Measurements from ENCODE around the gene PCMT1. TPM values are rescaled to one million over a fixed set of nuclear protein-coding genes. Genes with fewer than 3 reads are reported as not detected.
A peak's percentile ranks its signal among the peaks of the same experiment; 100 is the strongest.

The PCMT1 gene
- total and polyA plus RNA-seq, 2 experiments from 2014 or later = 137 to 189 TPM

DNA sequence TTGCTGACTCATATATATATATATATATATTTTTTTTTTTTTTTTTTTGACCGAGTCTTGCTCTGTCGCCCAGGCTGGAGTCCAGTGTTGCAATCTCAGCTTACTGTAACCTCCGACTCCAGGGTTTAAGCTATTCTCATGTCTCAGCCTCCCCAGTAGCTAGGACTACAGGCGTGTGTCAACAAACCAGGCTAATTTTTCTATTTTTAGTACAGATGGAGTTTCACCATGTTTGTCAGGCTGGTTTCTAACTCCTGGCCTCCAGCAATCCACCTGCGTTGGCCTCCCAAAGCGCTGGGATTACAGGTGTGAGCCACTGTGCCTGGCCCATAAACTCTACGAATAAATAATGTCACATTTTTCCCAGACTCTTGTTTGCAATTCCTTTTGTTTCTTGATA lies 109.8 kb downstream of the PCMT1 start:
- DNase-seq (ENCODE audit: low read depth in 1 of 2, low spot score in 1 of 2) = peak in 1 of 2 donors; percentile 84
- no peak for TF ChIP-seq CTCF (IDR thresholded peaks at IDR 0.05; ENCODE audit: low read depth, low read length)
- H3K4me3 ChIP-seq = no peak overlapping the region
- peaks cover 8% of the 10 kb centered on the region for H3K4me1 ChIP-seq (ENCODE audit: low read depth)
- H3K27ac ChIP-seq = no peak overlapping the region
- H3K9me3 ChIP-seq (ENCODE audit: low read depth) = no peaks in the 10 kb centered on the region
- peaks cover 13% of the 10 kb centered on the region for H3K27me3 ChIP-seq
- H3K36me3 ChIP-seq = no peaks in the 10 kb centered on the region

DNA sequence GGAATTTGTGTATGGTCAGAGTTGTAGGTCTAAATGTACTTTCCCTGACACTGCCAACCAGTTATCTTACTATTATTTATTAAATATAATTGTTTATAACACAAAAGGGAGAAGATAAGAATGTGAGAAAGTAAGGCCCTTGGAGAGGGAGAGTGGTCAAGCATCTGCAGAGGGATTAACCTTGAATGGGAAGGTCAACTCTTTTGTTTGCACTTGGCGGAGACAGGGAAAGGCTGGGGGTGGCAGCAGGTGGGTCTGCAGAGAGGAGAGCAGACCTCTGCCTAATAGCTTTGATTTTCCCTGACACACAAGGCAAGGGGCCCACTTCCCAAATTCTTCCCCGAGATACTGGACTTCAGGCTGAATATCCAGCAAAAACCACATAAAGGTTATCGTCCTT lies 110.4 kb downstream of the PCMT1 start:
- Histone ChIP-seq H3K27me3 (peaks cover 13% of the 10 kb centered on the region), H3K4me1 (ENCODE audit: low read depth) (peaks cover 8% of the 10 kb centered on the region), H3K36me3 (no peaks in the 10 kb centered on the region), H3K4me3 (no peak overlapping the region), H3K9me3 (ENCODE audit: low read depth) (no peaks in the 10 kb centered on the region), H3K27ac (no peak overlapping the region)
- DNase-seq (ENCODE audit: low read depth in 1 of 2, low spot score in 1 of 2) = no peak
- TF ChIP-seq CTCF (IDR thresholded peaks at IDR 0.05; ENCODE audit: low read depth, low read length) = no peak

DNA sequence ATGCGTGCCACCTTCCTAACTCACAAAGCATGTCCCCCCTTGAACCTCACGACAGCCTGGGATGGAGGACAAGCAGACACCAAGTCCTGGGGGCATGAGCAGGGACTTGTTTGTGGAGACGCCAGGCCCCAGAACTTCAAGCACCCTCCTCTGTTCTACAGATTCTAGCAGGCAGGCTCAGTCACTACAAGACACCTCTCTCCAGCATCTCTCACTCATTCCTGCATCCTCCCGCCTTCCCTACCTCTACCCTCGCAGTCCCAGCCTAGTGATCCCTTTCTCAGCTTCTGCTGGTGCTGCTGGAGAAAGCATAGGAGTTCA lies 110.9 kb downstream of the PCMT1 start:
- no peak for DNase-seq (ENCODE audit: low read depth in 1 of 2, low spot score in 1 of 2)
- Histone ChIP-seq H3K9me3 (ENCODE audit: low read depth) (no peaks in the 10 kb centered on the region), H3K36me3 (no peaks in the 10 kb centered on the region), H3K27ac (no peak overlapping the region), H3K4me1 (ENCODE audit: low read depth) (peaks cover 4% of the 10 kb centered on the region), H3K4me3 (no peak overlapping the region), H3K27me3 (peaks cover 13% of the 10 kb centered on the region)
- TF ChIP-seq CTCF (IDR thresholded peaks at IDR 0.05; ENCODE audit: low read depth, low read length) = no peak

Other genes starting within 250 kb of the PCMT1 start
- gene PPIL4, start 203.7 kb upstream of the PCMT1 start, total RNA-seq = 23.0 and 33.1 TPM in 2 replicates
- 29.5 and 41.8 TPM in 2 replicates for gene PPIL4, start 203.7 kb upstream of the PCMT1 start, polyA plus RNA-seq
- 33.0 and 35.8 TPM in 2 replicates for gene GINM1, start 183.4 kb upstream of the PCMT1 start, total RNA-seq
- gene GINM1, start 183.4 kb upstream of the PCMT1 start, polyA plus RNA-seq = 50.4 and 68.9 TPM in 2 replicates
- 11.5 and 16.1 TPM in 2 replicates for gene KATNA1, start 101.0 kb upstream of the PCMT1 start, total RNA-seq
- gene KATNA1, start 101.0 kb upstream of the PCMT1 start, polyA plus RNA-seq = 22.5 and 34.9 TPM in 2 replicates
- 9.9 and 13.2 TPM in 2 replicates for gene LATS1, start 31.6 kb upstream of the PCMT1 start, total RNA-seq
- 7.2 and 11.3 TPM in 2 replicates for gene LATS1, start 31.6 kb upstream of the PCMT1 start, polyA plus RNA-seq
- 35.7 and 55.8 TPM in 2 replicates for gene NUP43, start 3.2 kb upstream of the PCMT1 start, total RNA-seq
- 14.1 and 15.7 TPM in 2 replicates for gene NUP43, start 3.2 kb upstream of the PCMT1 start, polyA plus RNA-seq
- gene LRP11, start 114.6 kb downstream of the PCMT1 start, total RNA-seq = 11.3 and 11.9 TPM in 2 replicates
- gene LRP11, start 114.6 kb downstream of the PCMT1 start, polyA plus RNA-seq = 10.8 and 17.7 TPM in 2 replicates
- gene RAET1E, start 148.4 kb downstream of the PCMT1 start, total RNA-seq = not detected in 2 replicates
- gene RAET1E, start 148.4 kb downstream of the PCMT1 start, polyA plus RNA-seq = not detected in 2 replicates
- gene RAET1G, start 173.4 kb downstream of the PCMT1 start, total RNA-seq = not detected in 2 replicates
- not detected in 2 replicates for gene RAET1G, start 173.4 kb downstream of the PCMT1 start, polyA plus RNA-seq
- not detected in 2 replicates for gene ULBP2, start 192.3 kb downstream of the PCMT1 start, total RNA-seq
- gene ULBP2, start 192.3 kb downstream of the PCMT1 start, polyA plus RNA-seq = not detected in 2 replicates
- gene ULBP1, start 214.2 kb downstream of the PCMT1 start, total RNA-seq = 0.04 TPM in 1 of 2 replicates, not detected in the other
- gene ULBP1, start 214.2 kb downstream of the PCMT1 start, polyA plus RNA-seq = not detected in 2 replicates